ENCODE measurements around the gene PDE2A. TPM values are rescaled to one million over a fixed set of nuclear protein-coding genes. Genes with fewer than 3 reads are reported as not detected.

Gene PDE2A
- total RNA-seq, 1 donor from 2014 or later: 8.4 TPM

- DNase-seq (ENCODE audit: low read depth, low spot score): no peak
Measured at GRCh38 chr11:72552399-72552910, 121.8 kb downstream of the PDE2A start.

GRCh38 chr11:72551571-72551970 is 122.7 kb downstream of the PDE2A start:
- no peak for DNase-seq (ENCODE audit: low read depth, low spot score)

- no peak for DNase-seq (ENCODE audit: low read depth, low spot score)
Measured at GRCh38 chr11:72548463-72548862, 125.8 kb downstream of the PDE2A start.

GRCh38 chr11:72546866-72547265 is 127.4 kb downstream of the PDE2A start:
- no peak for DNase-seq (ENCODE audit: low read depth, low spot score)

GRCh38 chr11:72544589-72544988 is 129.6 kb downstream of the PDE2A start:
- DNase-seq (ENCODE audit: low read depth, low spot score): no peak

GRCh38 chr11:72543849-72544542 is 130.2 kb downstream of the PDE2A start:
- DNase-seq (ENCODE audit: low read depth, low spot score): no peak

- no peak for DNase-seq (ENCODE audit: low read depth, low spot score)
Measured at GRCh38 chr11:72541257-72541974, 132.8 kb downstream of the PDE2A start.

- DNase-seq (ENCODE audit: low read depth, low spot score): no peak
Measured at GRCh38 chr11:72537051-72537450, 137.2 kb downstream of the PDE2A start.

GRCh38 chr11:72535194-72535547 is 139.1 kb downstream of the PDE2A start:
- DNase-seq (ENCODE audit: low read depth, low spot score): no peak

GRCh38 chr11:72534371-72535193 is 139.6 kb downstream of the PDE2A start:
- DNase-seq (ENCODE audit: low read depth, low spot score): no peak

- DNase-seq (ENCODE audit: low read depth, low spot score): no peak
Measured at GRCh38 chr11:72529068-72529467, 145.2 kb downstream of the PDE2A start.

GRCh38 chr11:72528121-72528520 is 146.1 kb downstream of the PDE2A start:
- no peak for DNase-seq (ENCODE audit: low read depth, low spot score)

Other genes starting within 250 kb of the PDE2A start
- gene CLPB, start 239.9 kb downstream of the PDE2A start, total RNA-seq: 45.5 and 75.0 TPM in 2 replicates
- 58.6 and 60.9 TPM in 2 replicates for gene ARAP1, start 78.0 kb upstream of the PDE2A start, total RNA-seq
- 41.7 and 42.3 TPM in 2 replicates for gene STARD10, start 119.6 kb upstream of the PDE2A start, total RNA-seq
- gene ATG16L2, start 140.0 kb upstream of the PDE2A start, total RNA-seq: 6.9 and 8.9 TPM in 2 replicates